IMR-90 (cell line): ENCODE results near the gene HOXC10. TPM values are rescaled to one million over a fixed set of nuclear protein-coding genes. Genes with fewer than 3 reads are reported as not detected.
A peak's percentile ranks its signal among the peaks of the same experiment; 100 is the strongest.

Experiments used
- ATAC-seq: fragments of 200-7000 bp; cut with Tn5 transposase; 2 replicates; pipeline ENCODE4 v1.9.1; 2020; ENCODE audit warnings: low read depth, mild to moderate bottlenecking, moderate library complexity
- BruUV-seq: library from RNA; stranded (reverse); fragments of 400-500 nt; replicated peaks from 2 replicates; lab custom pipeline; 2021; lab: Mats Ljungman, UMichigan
- CTCF ChIA-PET: fragments of 300-600 bp; formaldehyde crosslinking; extraction: SDS; loops from one replicate; lab custom pipeline; 2021; ENCODE audit warnings: antibody characterized with exemption; lab: Yijun Ruan, JAX
- POLR2A ChIA-PET: fragments of 300-600 bp; sonication (Branson Sonifier 250); formaldehyde crosslinking; loops from one replicate; lab custom pipeline; 2022; ENCODE audit warnings: antibody characterized with exemption; ENCODE audit not compliant: unreplicated experiment; lab: Charles Lee
- DNase-seq: peaks from one replicate; pipeline ENCODE4 v3.0.0; 2013
- H2AFZ ChIP-seq: replicated peaks from 2 replicates; pipeline ENCODE3; 2013; ENCODE audit warnings: low read length, mild to moderate bottlenecking; ENCODE audit not compliant: poor library complexity
- H2AK5ac ChIP-seq: 2 replicates; pipeline ENCODE4 v1.6.1; 2013; ENCODE audit warnings: low read depth, low read length, inconsistent platforms
- H2AK9ac ChIP-seq: replicated peaks from 2 replicates; pipeline ENCODE3; 2013; ENCODE audit warnings: mild to moderate bottlenecking, low read depth, low read length, moderate library complexity; ENCODE audit not compliant: poor library complexity
- H2BK120ac ChIP-seq: 2 replicates; pipeline ENCODE4 v1.6.1; 2013; ENCODE audit warnings: low read depth, low read length, inconsistent platforms
- H2BK15ac ChIP-seq: 3 replicates; pipeline ENCODE4 v1.6.1; 2013; ENCODE audit warnings: low read depth, low read length, inconsistent platforms
- H2BK20ac ChIP-seq: 2 replicates; pipeline ENCODE4 v1.6.1; 2013; ENCODE audit warnings: low read depth, mild to moderate bottlenecking, inconsistent platforms, low read length, moderate library complexity
- H2BK5ac ChIP-seq: 2 replicates; pipeline ENCODE4 v1.6.1; 2013; ENCODE audit warnings: mild to moderate bottlenecking, low read depth, low read length, inconsistent platforms; ENCODE audit not compliant: poor library complexity, severe bottlenecking
- H3K14ac ChIP-seq: replicated peaks from 2 replicates; pipeline ENCODE4 v1.6.1; 2013; ENCODE audit warnings: low read depth, low read length, inconsistent platforms
- H3K18ac ChIP-seq: 2 replicates; pipeline ENCODE4 v1.6.1; 2013; ENCODE audit warnings: low read depth, low read length, control low read depth
- H3K23ac ChIP-seq: 2 replicates; pipeline ENCODE4 v1.6.1; 2013; ENCODE audit warnings: low read depth, low read length, inconsistent platforms
- H3K27ac ChIP-seq: 2 replicates; pipeline ENCODE4 v1.5.1; 2013; ENCODE audit warnings: mild to moderate bottlenecking, control low read depth, low read length; ENCODE audit not compliant: insufficient read depth
- H3K27me3 ChIP-seq: 2 replicates; pipeline ENCODE4 v1.6.1; 2013; ENCODE audit warnings: low read length; ENCODE audit not compliant: control insufficient read depth, insufficient read depth
- H3K36me3 ChIP-seq: 2 replicates; pipeline ENCODE4 v1.6.1; 2013; ENCODE audit warnings: low read length, mixed read lengths; ENCODE audit not compliant: control insufficient read depth, insufficient read depth
- H3K4ac ChIP-seq: 2 replicates; pipeline ENCODE4 v1.6.1; 2013; ENCODE audit warnings: low read depth, low read length, inconsistent platforms
- H3K4me1 ChIP-seq: 2 replicates; pipeline ENCODE4 v1.6.1; 2013; ENCODE audit warnings: low read length, mixed read lengths; ENCODE audit not compliant: control insufficient read depth, insufficient read depth
- H3K4me2 ChIP-seq: 2 replicates; pipeline ENCODE4 v1.6.1; 2013; ENCODE audit warnings: low read depth, mild to moderate bottlenecking, control low read depth, low read length, moderate library complexity
- H3K4me3 ChIP-seq: 2 replicates; pipeline ENCODE4 v1.5.1; 2013; ENCODE audit warnings: low read depth, mild to moderate bottlenecking, control low read depth, low read length, moderate library complexity; ENCODE audit not compliant: insufficient read depth
- H3K56ac ChIP-seq: 2 replicates; pipeline ENCODE4 v1.6.1; 2013; ENCODE audit warnings: low read length, inconsistent platforms; ENCODE audit not compliant: insufficient read depth; ENCODE audit errors: extremely low read depth
- H3K79me1 ChIP-seq, 2 experiments: 2 replicates each; pipeline ENCODE4 v1.6.1; 2013; ENCODE audit warnings: low read length in 2 of 2, inconsistent platforms in 1 of 2, low read depth in 1 of 2
- H3K9ac ChIP-seq: 2 replicates; pipeline ENCODE4 v1.6.1; 2013; ENCODE audit warnings: low read depth, low read length, control low read depth
- H3K9me1 ChIP-seq: 2 replicates; pipeline ENCODE4 v1.6.1; 2013; ENCODE audit warnings: low read length, inconsistent platforms; ENCODE audit not compliant: insufficient read depth
- H3K9me3 ChIP-seq: 2 replicates; pipeline ENCODE4 v1.6.1; 2013; ENCODE audit warnings: low read length; ENCODE audit not compliant: control insufficient read depth, insufficient read depth
- H4K20me1 ChIP-seq: 2 replicates; pipeline ENCODE4 v1.6.1; 2013; ENCODE audit warnings: low read length, inconsistent platforms; ENCODE audit not compliant: insufficient read depth
- H4K5ac ChIP-seq: 2 replicates; pipeline ENCODE4 v1.6.1; 2013; ENCODE audit warnings: mild to moderate bottlenecking, low read depth, low read length, control low read depth
- H4K8ac ChIP-seq, 2 experiments: 2 replicates each; pipeline ENCODE4 v1.6.1; 2013; ENCODE audit warnings: low read depth in 2 of 2, low read length in 2 of 2, control low read depth in 1 of 2, inconsistent platforms in 1 of 2
- H4K91ac ChIP-seq: 2 replicates; pipeline ENCODE4 v1.6.1; 2013; ENCODE audit warnings: low read depth, low read length, inconsistent platforms; ENCODE audit not compliant: insufficient read depth
- BHLHE40 ChIP-seq: fragments of 150-350 bp; IDR thresholded peaks from 2 replicates; pipeline ENCODE4 v1.6.1; 2016; ENCODE audit warnings: mild to moderate bottlenecking, low read depth, low read length
- CEBPB ChIP-seq: IDR thresholded peaks from 2 replicates; pipeline ENCODE4 v1.6.1; 2012; ENCODE audit warnings: low read depth, low read length, improper control_type of control experiment
- CHD1 ChIP-seq: IDR thresholded peaks from 2 replicates; pipeline ENCODE4 v1.6.1; 2012; ENCODE audit warnings: low read depth, low read length, improper control_type of control experiment
- ELK1 ChIP-seq: fragments of 150-350 bp; IDR thresholded peaks from 2 replicates; pipeline ENCODE4 v1.6.1; 2016; ENCODE audit warnings: low read depth, mild to moderate bottlenecking, low read length, moderate library complexity, borderline replicate concordance
- FOS ChIP-seq: fragments of 150-350 bp; IDR thresholded peaks from 2 replicates; pipeline ENCODE4 v1.6.1; 2016; ENCODE audit warnings: low read depth, low read length
- MAFK ChIP-seq: IDR thresholded peaks from 2 replicates; pipeline ENCODE4 v1.6.1; 2012; ENCODE audit warnings: low read depth, low read length, improper control_type of control experiment
- MAZ ChIP-seq: IDR thresholded peaks from 2 replicates; pipeline ENCODE4 v1.6.1; 2012; ENCODE audit warnings: low read depth, mild to moderate bottlenecking, low read length, improper control_type of control experiment, moderate library complexity, borderline replicate concordance
- MXI1 ChIP-seq: IDR thresholded peaks from 2 replicates; pipeline ENCODE4 v1.6.1; 2012; ENCODE audit warnings: low read depth, mild to moderate bottlenecking, low read length, moderate library complexity, borderline replicate concordance
- POLR2A ChIP-seq: IDR thresholded peaks from 2 replicates; pipeline ENCODE4 v1.6.1; 2012; ENCODE audit warnings: mild to moderate bottlenecking, low read depth, low read length
- RAD21 ChIP-seq: IDR thresholded peaks from 2 replicates; pipeline ENCODE4 v1.6.1; 2012; ENCODE audit warnings: low read length, improper control_type of control experiment
- RCOR1 ChIP-seq: IDR thresholded peaks from 2 replicates; pipeline ENCODE4 v1.6.1; 2012; ENCODE audit warnings: mild to moderate bottlenecking, low read length, improper control_type of control experiment; ENCODE audit not compliant: insufficient replicate concordance
- RFX5 ChIP-seq: IDR thresholded peaks from 2 replicates; pipeline ENCODE4 v1.8.0; 2012; ENCODE audit warnings: low read depth, mild to moderate bottlenecking, low read length, moderate library complexity
- WGBS, 2 experiments: methylation state at CpG; one replicate each; pipeline versions ENCODE4 v1.1.5 to v1.1.7; 2013; ENCODE audit warnings: missing lambda C conversion rate in 2 of 2; ENCODE audit not compliant: insufficient read length in 1 of 2; ENCODE audit errors: extremely low coverage in 2 of 2; 5-methylcytosine and 5-hydroxymethylcytosine counted together
- dilution Hi-C: fragments of 300-500 bp; cut with HindIII; formaldehyde crosslinking; loops from one replicate; pipeline ENCODE4 v1.14.3; 2018; ENCODE audit warnings: low sequenced_read_pairs; ENCODE audit not compliant: unreplicated experiment
- in situ Hi-C: fragments of 300-500 bp; cut with MboI; formaldehyde crosslinking; loops from 3 replicates; pipeline ENCODE4 v1.14.3; 2019; ENCODE audit warnings: low sequenced_read_pairs, inconsistent platforms, mixed read lengths
- intact Hi-C: fragments of 100-400 bp; cut with micrococcal nuclease; formaldehyde crosslinking; loops from 2 replicates; pipeline ENCODE4 v1.10.0; 2022
- polyA plus RNA-seq, 3 experiments: library from polyadenylated mRNA; depleted of rRNA; stranded (reverse); fragments of >200 nt; gene quantifications; 2 replicates each; pipeline ENCODE4 v1.2.3, GENCODE V29; 2012; ENCODE audit warnings: low replicate concordance in 1 of 3
- total RNA-seq: library from RNA; depleted of rRNA; stranded (reverse); fragments of >200 nt; gene quantifications from 2 replicates; pipeline ENCODE4 v1.2.3, GENCODE V29; 2012

Gene HOXC10
- total and polyA plus RNA-seq, 2 of the 4 experiments (the other 2 are of a cell fraction): 0.15 TPM; not detected in 1

GRCh38 chr12:53952335-53952694, 32.6 kb upstream of the HOXC10 start:
- no peak overlapping the region for H4K5ac ChIP-seq
- dilution Hi-C loops: no loop called here
- no peak overlapping the region for H2AK9ac ChIP-seq
- WGBS, 2 experiments: no CpG with 5 or more reads among the region's 13 CpGs
- peaks cover 96% of the 10 kb centered on the region for H3K27me3 ChIP-seq
- no peak overlapping the region for H3K4me2 ChIP-seq
- no peak overlapping the region for H3K27ac ChIP-seq
- H3K18ac ChIP-seq: no peak overlapping the region
- in situ Hi-C loops: no loop called here
- no TSS peak for BruUV-seq
- H3K9me3 ChIP-seq: peaks cover 4% of the 10 kb centered on the region; the same call in 1 of the 2 replicates
- no peaks in the 10 kb centered on the region for H3K36me3 ChIP-seq
- ChIA-PET POLR2A (interaction anchor here (0.6 kb wide), 1 partner anchor 247 kb away, joined by 6 read pairs; no protein-coding TSS in a partner anchor), CTCF (no interaction called here)
- H3K23ac ChIP-seq: no peak overlapping the region
- ATAC-seq (peak; percentile 29; the same call in 1 of the 2 replicates), DNase-seq (no peak)
- H2BK120ac ChIP-seq: no peak overlapping the region
- no peak overlapping the region for H3K14ac ChIP-seq
- intact Hi-C loops: no loop called here
- H2AK5ac ChIP-seq: no peak overlapping the region
- H3K56ac ChIP-seq: no peak overlapping the region
- H3K4ac ChIP-seq: no peak overlapping the region
- H4K20me1 ChIP-seq: no peaks in the 10 kb centered on the region
- H2BK5ac ChIP-seq: no peak overlapping the region
- TF ChIP-seq RCOR1 (no peak), POLR2A (no peak), BHLHE40 (no peak), MAFK (no peak), ELK1 (no peak), FOS (no peak), CEBPB (no peak), CHD1 (no peak), MXI1 (no peak), MAZ (no peak), RFX5 (no peak), RAD21 (no peak)
- no peak overlapping the region for H2BK15ac ChIP-seq
- no peaks in the 10 kb centered on the region for H3K79me1 ChIP-seq
- peak overlapping the region; percentile 43 for H2AFZ ChIP-seq
- H4K91ac ChIP-seq: no peak overlapping the region
- no peaks in the 10 kb centered on the region for H3K9me1 ChIP-seq
- no peak overlapping the region for H3K9ac ChIP-seq
- no peak overlapping the region for H3K4me3 ChIP-seq
- H2BK20ac ChIP-seq: no peak overlapping the region
- no peak overlapping the region for H4K8ac ChIP-seq
- no peaks in the 10 kb centered on the region for H3K4me1 ChIP-seq
